Measurements from ENCODE around the gene INPP4A. TPM values are rescaled to one million over a fixed set of nuclear protein-coding genes. Genes with fewer than 3 reads are reported as not detected.
A peak's percentile ranks its signal among the peaks of the same experiment; 100 is the strongest.

Gene INPP4A
- total and polyA plus RNA-seq, 7 experiments from 2014 or later = 51.4 to 165 (median 145) TPM

GRCh38 chr2:98614024-98614739 lies 169.5 kb downstream of the INPP4A start:
- H3K36me3 ChIP-seq (ENCODE audit: control insufficient read depth in 2 of 3, insufficient read depth in 3 of 3, low read length in 3 of 3) = peaks cover 3 to 55% (median 6%) of the 10 kb centered on the region in 3 experiments
- no peak overlapping the region for H3K4me3 ChIP-seq (ENCODE audit: low read length)
- ATAC-seq = no peak
- no peaks in the 10 kb centered on the region for H3K27me3 Mint-ChIP-seq
- peaks cover 18 to 19% of the 10 kb centered on the region in 2 donors for H3K4me1 ChIP-seq (ENCODE audit: control insufficient read depth in 2 of 2, insufficient read depth in 2 of 2, low read length in 2 of 2)
- H3K4me3 Mint-ChIP-seq = peak overlapping the region in 4 of 10 donors; percentile 25 to 41 (median 36)
- peaks cover 17 to 48% (median 42%) of the 10 kb centered on the region in 5 donors for H3K36me3 Mint-ChIP-seq
- ChIA-PET CTCF (no interaction called here), POLR2A (interaction anchor here (0.6 kb wide), 1 partner anchor 61 kb away, joined by 3 read pairs; no protein-coding TSS in a partner anchor)
- H3K27ac ChIP-seq (ENCODE audit: low read depth, low read length) = peak overlapping the region; percentile 10
- H3K9me3 ChIP-seq (ENCODE audit: control insufficient read depth in 2 of 3, low read length in 3 of 3) = no peaks in the 10 kb centered on the region
- no peak for DNase-seq
- peaks cover 0 to 12% (median 0%) of the 10 kb centered on the region in 11 donors for H3K9me3 Mint-ChIP-seq
- H3K27me3 ChIP-seq (ENCODE audit: control insufficient read depth in 2 of 2, insufficient read depth in 2 of 2, low read length in 2 of 2) = no peaks in the 10 kb centered on the region
- peaks cover 32 to 76% (median 56%) of the 10 kb centered on the region in 7 donors for H3K4me1 Mint-ChIP-seq
- intact Hi-C loops (cut with micrococcal nuclease) = no loop called here
- peak overlapping the region; percentile 7 to 98 (median 85) for H3K27ac Mint-ChIP-seq

- Histone ChIP-seq H3K4me3 (ENCODE audit: low read length) (no peak overlapping the region), H3K36me3 (ENCODE audit: control insufficient read depth in 2 of 3, insufficient read depth in 3 of 3, low read length in 3 of 3) (peaks cover 3 to 57% (median 6%) of the 10 kb centered on the region in 3 experiments), H3K27me3 (ENCODE audit: control insufficient read depth in 2 of 2, insufficient read depth in 2 of 2, low read length in 2 of 2) (no peaks in the 10 kb centered on the region), H3K4me1 (ENCODE audit: control insufficient read depth in 2 of 2, insufficient read depth in 2 of 2, low read length in 2 of 2) (peaks cover 5 to 6% of the 10 kb centered on the region in 2 donors), H3K27ac (ENCODE audit: low read depth, low read length) (peak overlapping the region; percentile 22), H3K9me3 (ENCODE audit: control insufficient read depth in 2 of 3, low read length in 3 of 3) (no peaks in the 10 kb centered on the region)
- Mint-ChIP-seq H3K36me3 (peaks cover 17 to 49% (median 45%) of the 10 kb centered on the region in 5 donors), H3K27me3 (no peaks in the 10 kb centered on the region), H3K9me3 (peaks cover 0 to 12% (median 0%) of the 10 kb centered on the region in 11 donors), H3K4me3 (peak overlapping the region in 4 of 10 donors; percentile 29 to 72 (median 60)), H3K4me1 (peaks cover 25 to 71% (median 52%) of the 10 kb centered on the region in 7 donors), H3K27ac (peak overlapping the region; percentile 7 to 98 (median 85))
- ATAC-seq (no peak), DNase-seq (no peak)
- ChIA-PET CTCF (no interaction called here), POLR2A (interaction anchor here (1.0 kb wide), 1 partner anchor 9 kb away, joined by 3 read pairs; no protein-coding TSS in a partner anchor)
- intact Hi-C loops (cut with micrococcal nuclease) = no loop called here
Measured at GRCh38 chr2:98615481-98615880, 170.8 kb downstream of the INPP4A start.

GRCh38 chr2:98617149-98617548 lies 172.5 kb downstream of the INPP4A start:
- peak overlapping the region in 2 of 10 donors; percentile 32 to 65 for H3K4me3 Mint-ChIP-seq

GRCh38 chr2:98623657-98624056 lies 179.0 kb downstream of the INPP4A start:
- Histone ChIP-seq H3K4me1 (ENCODE audit: control insufficient read depth in 2 of 2, insufficient read depth in 2 of 2, low read length in 2 of 2) (no peaks in the 10 kb centered on the region), H3K4me3 (ENCODE audit: low read length) (no peak overlapping the region), H3K9me3 (ENCODE audit: control insufficient read depth in 2 of 3, low read length in 3 of 3) (no peaks in the 10 kb centered on the region), H3K27ac (ENCODE audit: low read depth, low read length) (no peak overlapping the region), H3K27me3 (ENCODE audit: control insufficient read depth in 2 of 2, insufficient read depth in 2 of 2, low read length in 2 of 2) (no peaks in the 10 kb centered on the region), H3K36me3 (ENCODE audit: control insufficient read depth in 2 of 3, insufficient read depth in 3 of 3, low read length in 3 of 3) (peaks cover 9 to 48% (median 9%) of the 10 kb centered on the region in 3 experiments)
- ATAC-seq (no peak), DNase-seq (no peak)
- no peak overlapping the region for H3K4me3 Mint-ChIP-seq
- peaks cover 12 to 57% (median 28%) of the 10 kb centered on the region in 7 donors for H3K4me1 Mint-ChIP-seq
- peaks cover 0 to 41% (median 23%) of the 10 kb centered on the region in 5 donors for H3K36me3 Mint-ChIP-seq
- ChIA-PET POLR2A (interaction anchor here (1.0 kb wide), 1 partner anchor 108 kb away, joined by 4 read pairs; no protein-coding TSS in a partner anchor), CTCF (interaction anchor here (0.6 kb wide), 1 partner anchor 57 kb away, joined by 4 read pairs; no protein-coding TSS in a partner anchor)
- intact Hi-C loops (cut with micrococcal nuclease) = loop anchor here in 1 of 2 donors (2.0 kb wide), 1 partner anchor 15 kb away; the partner anchor contains the start of genes COA5 and UNC50
- H3K9me3 Mint-ChIP-seq = no peaks in the 10 kb centered on the region
- H3K27me3 Mint-ChIP-seq = no peaks in the 10 kb centered on the region
- H3K27ac Mint-ChIP-seq = peak overlapping the region in 5 of 9 donors; percentile 43 to 87 (median 61)

More at GRCh38 chr2:98617149-98617548, 172.5 kb downstream of the INPP4A start:
- peak in 1 of 9 donors; percentile 25 for DNase-seq
- POLR2A ChIA-PET = interaction anchor here (0.8 to 1.3 kb wide), 2 partner anchors 9 to 113 kb away, joined by 3 to 4 read pairs; no protein-coding TSS in a partner anchor
- Mint-ChIP-seq H3K4me1 (peaks cover 19 to 67% (median 43%) of the 10 kb centered on the region in 7 donors), H3K9me3 (peaks cover 0 to 12% (median 0%) of the 10 kb centered on the region in 11 donors), H3K36me3 (peaks cover 17 to 56% (median 45%) of the 10 kb centered on the region in 5 donors), H3K27me3 (no peaks in the 10 kb centered on the region), H3K27ac (peak overlapping the region in 8 of 9 donors; percentile 43 to 98 (median 85))
- no peaks in the 10 kb centered on the region for H3K9me3 ChIP-seq (ENCODE audit: control insufficient read depth in 2 of 3, low read length in 3 of 3)
- no peak overlapping the region for H3K4me3 ChIP-seq (ENCODE audit: low read length)
- intact Hi-C loops (cut with micrococcal nuclease) = no loop called here
- CTCF ChIA-PET = interaction anchor here (1.1 kb wide), 1 partner anchor 220 kb away, joined by 3 read pairs; no protein-coding TSS in a partner anchor
- no peaks in the 10 kb centered on the region for H3K27me3 ChIP-seq (ENCODE audit: control insufficient read depth in 2 of 2, insufficient read depth in 2 of 2, low read length in 2 of 2)
- no peak for ATAC-seq
- H3K36me3 ChIP-seq (ENCODE audit: control insufficient read depth in 2 of 3, insufficient read depth in 3 of 3, low read length in 3 of 3) = peaks cover 6 to 59% (median 13%) of the 10 kb centered on the region in 3 experiments
- no peaks in the 10 kb centered on the region for H3K4me1 ChIP-seq (ENCODE audit: control insufficient read depth in 2 of 2, insufficient read depth in 2 of 2, low read length in 2 of 2)
- H3K27ac ChIP-seq (ENCODE audit: low read depth, low read length) = no peak overlapping the region

- CTCF ChIA-PET = interaction anchor here (0.8 kb wide), 1 partner anchor 13 kb away, joined by 3 read pairs; no protein-coding TSS in a partner anchor
- no peak for DNase-seq
- Mint-ChIP-seq H3K9me3 (no peaks in the 10 kb centered on the region), H3K4me3 (no peak overlapping the region), H3K36me3 (peaks cover 21 to 53% (median 38%) of the 10 kb centered on the region in 5 donors), H3K4me1 (peaks cover 21 to 46% (median 35%) of the 10 kb centered on the region in 7 donors), H3K27me3 (no peaks in the 10 kb centered on the region), H3K27ac (peak overlapping the region in 8 of 9 donors; percentile 26 to 93 (median 76))
- H3K36me3 ChIP-seq (ENCODE audit: control insufficient read depth in 2 of 3, insufficient read depth in 3 of 3, low read length in 3 of 3) = peaks cover 17 to 76% (median 25%) of the 10 kb centered on the region in 3 experiments
- POLR2A ChIA-PET = interaction anchor here (0.6 kb wide), 1 partner anchor 97 kb away, joined by 6 read pairs; no protein-coding TSS in a partner anchor
- intact Hi-C loops (cut with micrococcal nuclease) = loop anchor here in 1 of 2 donors (10.0 kb wide), 1 partner anchor 542 kb away; no protein-coding TSS in a partner anchor
- no peak for ATAC-seq
- H3K27me3 ChIP-seq (ENCODE audit: control insufficient read depth in 2 of 2, insufficient read depth in 2 of 2, low read length in 2 of 2) = no peaks in the 10 kb centered on the region
- H3K9me3 ChIP-seq (ENCODE audit: control insufficient read depth in 2 of 3, low read length in 3 of 3) = no peaks in the 10 kb centered on the region
- no peak overlapping the region for H3K27ac ChIP-seq (ENCODE audit: low read depth, low read length)
- H3K4me1 ChIP-seq (ENCODE audit: control insufficient read depth in 2 of 2, insufficient read depth in 2 of 2, low read length in 2 of 2) = peaks cover 17 to 34% of the 10 kb centered on the region in 2 donors
- H3K4me3 ChIP-seq (ENCODE audit: low read length) = no peak overlapping the region
Measured at GRCh38 chr2:98632351-98632750, 187.7 kb downstream of the INPP4A start.

- intact Hi-C loops (cut with micrococcal nuclease) = loop anchor here in 1 of 2 donors (10.0 kb wide), 1 partner anchor 540 kb away; no protein-coding TSS in a partner anchor
- Mint-ChIP-seq H3K36me3 (peaks cover 21 to 51% (median 41%) of the 10 kb centered on the region in 5 donors), H3K27me3 (no peaks in the 10 kb centered on the region), H3K27ac (peak overlapping the region; percentile 84 to 97 (median 93)), H3K9me3 (no peaks in the 10 kb centered on the region), H3K4me1 (peaks cover 22 to 53% (median 38%) of the 10 kb centered on the region in 7 donors), H3K4me3 (peak overlapping the region in 9 of 10 donors; percentile 26 to 73 (median 68))
- ChIA-PET CTCF (interaction anchor here (0.6 kb wide), 1 partner anchor 646 kb away, joined by 4 read pairs; no protein-coding TSS in a partner anchor), POLR2A (interaction anchor here (0.9 kb wide), 1 partner anchor 67 kb away, joined by 3 read pairs; no protein-coding TSS in a partner anchor)
- Histone ChIP-seq H3K27ac (ENCODE audit: low read depth, low read length) (peak overlapping the region; percentile 56), H3K9me3 (ENCODE audit: control insufficient read depth in 2 of 3, low read length in 3 of 3) (no peaks in the 10 kb centered on the region), H3K4me1 (ENCODE audit: control insufficient read depth in 2 of 2, insufficient read depth in 2 of 2, low read length in 2 of 2) (peaks cover 33 to 46% of the 10 kb centered on the region in 2 donors), H3K27me3 (ENCODE audit: control insufficient read depth in 2 of 2, insufficient read depth in 2 of 2, low read length in 2 of 2) (no peaks in the 10 kb centered on the region), H3K36me3 (ENCODE audit: control insufficient read depth in 2 of 3, insufficient read depth in 3 of 3, low read length in 3 of 3) (peaks cover 27 to 74% (median 27%) of the 10 kb centered on the region in 3 experiments), H3K4me3 (ENCODE audit: low read length) (no peak overlapping the region)
- DNase-seq (peak in 5 of 9 donors; percentile 26 to 64 (median 38)), ATAC-seq (peak; percentile 63)
Measured at GRCh38 chr2:98634406-98635092, 189.9 kb downstream of the INPP4A start.

Measured in naive thymus-derived CD4-positive, alpha-beta T cell (primary cell).